DND-41 (cell line): ENCODE data around the gene ELOVL6.

Experiments used
- ATAC-seq: fragments of 200-7000 bp; cut with Tn5 transposase; 3 replicates; pipeline ENCODE4 v1.9.1; 2021; ENCODE audit warnings: low read depth; ENCODE audit not compliant: insufficient read depth
- DNase-seq: peaks from one replicate; pipeline ENCODE4 v3.0.0-alpha.2; 2020
- H2AFZ ChIP-seq: 2 replicates; pipeline ENCODE4 v1.6.0; 2012; ENCODE audit warnings: low read depth, low read length
- H3K27ac ChIP-seq: 2 replicates; pipeline ENCODE4 v1.5.1; 2012; ENCODE audit warnings: low read length, inconsistent platforms
- H3K27me3 ChIP-seq: fragments of 200-600 bp; sonication (generic); 2 replicates; pipeline ENCODE4 v1.6.0; 2012; ENCODE audit warnings: low read length, mild to moderate bottlenecking, inconsistent platforms; ENCODE audit not compliant: insufficient read depth, poor library complexity
- H3K36me3 ChIP-seq: 2 replicates; pipeline ENCODE4 v1.5.1; 2012; ENCODE audit warnings: low read length, inconsistent platforms; ENCODE audit not compliant: insufficient read depth
- H3K4me1 ChIP-seq: 2 replicates; pipeline ENCODE4 v1.5.1; 2012; ENCODE audit warnings: mild to moderate bottlenecking, low read length; ENCODE audit not compliant: insufficient read depth
- H3K4me2 ChIP-seq: 2 replicates; pipeline ENCODE4 v1.6.0; 2012; ENCODE audit warnings: mild to moderate bottlenecking, moderate library complexity, low read length, inconsistent platforms; ENCODE audit not compliant: insufficient read depth
- H3K4me3 ChIP-seq, 2 experiments: fragments of 200-600 bp in 1 of 2; shearing (Covaris generic) in 1 of 2; 2 replicates each; pipeline ENCODE4 v1.5.1; 2012 to 2016; ENCODE audit warnings: inconsistent platforms in 2 of 2, low read length in 2 of 2, mild to moderate bottlenecking in 2 of 2, low read depth in 1 of 2, moderate library complexity in 1 of 2
- H3K79me2 ChIP-seq: 2 replicates; pipeline ENCODE4 v1.6.0; 2012; ENCODE audit warnings: low read length, inconsistent platforms; ENCODE audit not compliant: insufficient read depth
- H3K9ac ChIP-seq: 2 replicates; pipeline ENCODE4 v1.6.0; 2012; ENCODE audit warnings: low read depth, mild to moderate bottlenecking, inconsistent platforms, low read length, moderate library complexity
- H3K9me3 ChIP-seq: 2 replicates; pipeline ENCODE4 v1.5.1; 2012; ENCODE audit warnings: low read length, moderate library complexity, mild to moderate bottlenecking, inconsistent platforms; ENCODE audit not compliant: insufficient read depth, severe bottlenecking
- H4K20me1 ChIP-seq: 2 replicates; pipeline ENCODE4 v1.6.0; 2012; ENCODE audit warnings: low read length; ENCODE audit not compliant: insufficient read depth
- CTCF ChIP-seq: IDR thresholded peaks from 2 replicates; pipeline ENCODE4 v1.5.1; 2012; ENCODE audit warnings: borderline replicate concordance, low read length, moderate library complexity, mild to moderate bottlenecking; ENCODE audit not compliant: poor library complexity, severe bottlenecking; ENCODE audit errors: extremely low read depth
- EZH2 ChIP-seq: IDR thresholded peaks from 3 replicates; pipeline ENCODE4 v1.6.1; 2012; ENCODE audit warnings: borderline replicate concordance, low read depth, mild to moderate bottlenecking, moderate library complexity, low read length, inconsistent platforms; ENCODE audit not compliant: severe bottlenecking

ELOVL6 gene

GRCh38 chr4:110172972-110173371, 25.4 kb downstream of the ELOVL6 start:
- no peak overlapping the region for H3K27ac ChIP-seq

GRCh38 chr4:110171971-110172370, 26.4 kb downstream of the ELOVL6 start:
- Histone ChIP-seq H3K27ac (no peak overlapping the region), H3K27me3 (no peaks in the 10 kb centered on the region), H4K20me1 (no peaks in the 10 kb centered on the region), H3K9me3 (no peaks in the 10 kb centered on the region), H3K79me2 (peaks cover 13% of the 10 kb centered on the region; the same call in 1 of the 2 replicates), H2AFZ (no peak overlapping the region), H3K4me3 (no peak overlapping the region), H3K9ac (no peak overlapping the region), H3K36me3 (peaks cover 34% of the 10 kb centered on the region), H3K4me2 (no peak overlapping the region), H3K4me1 (peaks cover 2% of the 10 kb centered on the region; the same call in 1 of the 2 replicates)
- DNase-seq: no peak
- ATAC-seq: no peak
- TF ChIP-seq CTCF: no peak

More at GRCh38 chr4:110172972-110173371, 25.4 kb downstream of the ELOVL6 start:
- DNase-seq: no peak
- H3K36me3 ChIP-seq: peaks cover 42% of the 10 kb centered on the region
- H3K4me3 ChIP-seq: no peak overlapping the region
- H3K27me3 ChIP-seq: no peaks in the 10 kb centered on the region
- no peaks in the 10 kb centered on the region for H3K4me1 ChIP-seq
- no peak for TF ChIP-seq EZH2
- no peak for TF ChIP-seq CTCF
- no peak for ATAC-seq
- no peaks in the 10 kb centered on the region for H3K9me3 ChIP-seq
- H3K4me2 ChIP-seq: no peak overlapping the region
- no peak overlapping the region for H2AFZ ChIP-seq
- H3K79me2 ChIP-seq: peaks cover 20% of the 10 kb centered on the region; the same call in 1 of the 2 replicates
- H3K9ac ChIP-seq: no peak overlapping the region
- H4K20me1 ChIP-seq: no peaks in the 10 kb centered on the region

GRCh38 chr4:110170861-110171260, 27.6 kb downstream of the ELOVL6 start:
- H3K4me2 ChIP-seq: no peak overlapping the region
- H3K9ac ChIP-seq: no peak overlapping the region
- H3K27ac ChIP-seq: no peak overlapping the region
- DNase-seq (no peak), ATAC-seq (no peak)
- no peak overlapping the region for H2AFZ ChIP-seq
- H3K27me3 ChIP-seq: no peaks in the 10 kb centered on the region
- H3K36me3 ChIP-seq: peaks cover 31% of the 10 kb centered on the region
- no peak overlapping the region for H3K4me3 ChIP-seq
- no peaks in the 10 kb centered on the region for H3K9me3 ChIP-seq
- peaks cover 12% of the 10 kb centered on the region; the same call in 1 of the 2 replicates for H3K79me2 ChIP-seq
- TF ChIP-seq CTCF (no peak), EZH2 (no peak)
- H3K4me1 ChIP-seq: peaks cover 13% of the 10 kb centered on the region
- H4K20me1 ChIP-seq: no peaks in the 10 kb centered on the region
